SK-N-SH (cell line): ENCODE measurements around the gene ZMYND15. TPM values are rescaled to one million over a fixed set of nuclear protein-coding genes. Genes with fewer than 3 reads are reported as not detected.

Experiments used
- CTCF ChIA-PET: fragments of 300-600, 350-600 bp; formaldehyde crosslinking; extraction: SDS; loops from one replicate; lab custom pipeline; 2021; lab: Yijun Ruan, JAX
- POLR2A ChIA-PET: fragments of 350-600 bp; sonication (Branson Sonifier 250); formaldehyde crosslinking; extraction: SDS; loops from one replicate; lab custom pipeline; 2020; ENCODE audit warnings: antibody characterized with exemption, inconsistent platforms; lab: Yijun Ruan, JAX
- DNase-seq: peaks from one replicate; pipeline ENCODE4 v3.0.0; 2012
- H2AFZ ChIP-seq: fragments of 200-600 bp; sonication (generic); 2 replicates; pipeline ENCODE4 v1.8.1; 2016; ENCODE audit warnings: antibody characterized with exemption, mild to moderate bottlenecking, low read depth
- H3F3A ChIP-seq: fragments of 200-600 bp; sonication (generic); replicated peaks from 2 replicates; pipeline ENCODE3; 2016; ENCODE audit warnings: antibody characterized with exemption, mild to moderate bottlenecking; ENCODE audit not compliant: insufficient read depth
- H3K27ac ChIP-seq, 2 experiments: fragments of 200-500 bp in 1 of 2; fragments of 200-600 bp in 1 of 2; sonication (Bioruptor generic) in 1 of 2; sonication (generic), shearing (Covaris generic) in 1 of 2; 2 replicates each; pipeline versions ENCODE4 v1.5.1 to v1.6.1; 2014 to 2016; ENCODE audit warnings: low read depth in 2 of 2, inconsistent platforms in 1 of 2, low read length in 1 of 2, mild to moderate bottlenecking in 1 of 2, mixed read lengths in 1 of 2
- H3K27me3 ChIP-seq: fragments of 200-600 bp; sonication (generic), shearing (Covaris generic); 2 replicates; pipeline ENCODE4 v1.6.1; 2016; ENCODE audit warnings: mixed run types; ENCODE audit not compliant: insufficient read depth
- H3K36me3 ChIP-seq, 2 experiments: fragments of 200-500 bp in 1 of 2; fragments of 200-600 bp in 1 of 2; sonication (Bioruptor generic) in 1 of 2; sonication (generic) in 1 of 2; replicated peaks in 1 of 2; 2 replicates each; pipeline versions ENCODE3 to v1.5.1; 2014 to 2016; ENCODE audit warnings: low read length in 1 of 2, mild to moderate bottlenecking in 1 of 2; ENCODE audit not compliant: insufficient read depth in 2 of 2, control insufficient read depth in 1 of 2
- H3K4me1 ChIP-seq, 2 experiments: fragments of 200-500 bp in 1 of 2; fragments of 200-600 bp in 1 of 2; sonication (Bioruptor generic) in 1 of 2; sonication (generic), shearing (Covaris generic) in 1 of 2; 2 replicates each; pipeline versions ENCODE4 v1.5.1 to v1.6.1; 2014 to 2016; ENCODE audit warnings: low read depth in 1 of 2, low read length in 1 of 2, mixed run types in 1 of 2; ENCODE audit not compliant: insufficient read depth in 2 of 2, control insufficient read depth in 1 of 2
- H3K4me2 ChIP-seq: fragments of 200-600 bp; sonication (generic), shearing (Covaris generic); 2 replicates; pipeline ENCODE4 v1.6.1; 2017; ENCODE audit warnings: mixed run types
- H3K4me3 ChIP-seq, 2 experiments: fragments of 200-500 bp in 1 of 2; fragments of 200-600 bp in 1 of 2; sonication (Bioruptor generic) in 1 of 2; sonication (generic), shearing (Covaris generic) in 1 of 2; 2 replicates each; pipeline versions ENCODE4 v1.5.1 to v1.8.1; 2014 to 2016; ENCODE audit warnings: low read depth in 2 of 2, inconsistent platforms in 1 of 2, low read length in 1 of 2, mild to moderate bottlenecking in 1 of 2, mixed read lengths in 1 of 2, moderate library complexity in 1 of 2
- H3K79me2 ChIP-seq: fragments of 200-600 bp; sonication (generic); 2 replicates; pipeline ENCODE4 v1.8.1; 2017; ENCODE audit warnings: mild to moderate bottlenecking; ENCODE audit not compliant: insufficient read depth
- H3K9ac ChIP-seq: fragments of 200-600 bp; sonication (generic); 2 replicates; pipeline ENCODE4 v1.6.1; 2017; ENCODE audit warnings: mixed run types
- H3K9me2 ChIP-seq: fragments of 200-600 bp; sonication (generic); 2 replicates; pipeline ENCODE4 v1.6.1; 2017; ENCODE audit warnings: mixed run types
- H3K9me3 ChIP-seq: fragments of 200-600 bp; sonication (generic); 2 replicates; pipeline ENCODE4 v1.6.1; 2017; ENCODE audit warnings: mixed run types, mild to moderate bottlenecking, moderate library complexity
- H4K20me1 ChIP-seq: fragments of 200-600 bp; sonication (generic); 2 replicates; pipeline ENCODE4 v1.6.1; 2017; ENCODE audit warnings: mild to moderate bottlenecking, mixed run types; ENCODE audit not compliant: insufficient read depth
- CTCF ChIP-seq: fragments of 200-600 bp; sonication (generic); IDR thresholded peaks from 2 replicates; pipeline ENCODE4 v1.6.1; 2017; ENCODE audit warnings: antibody characterized with exemption, mild to moderate bottlenecking, moderate library complexity
- ELF1 ChIP-seq: IDR thresholded peaks from 2 replicates; pipeline ENCODE4 v1.4.0; 2012
- EP300 ChIP-seq, 2 experiments: IDR thresholded peaks; 2 replicates each; pipeline versions ENCODE4 v1.4.0 to v1.6.1; 2012; ENCODE audit warnings: borderline replicate concordance in 1 of 2, low read depth in 1 of 2, low read length in 1 of 2
- EZH2phosphoT487 ChIP-seq: fragments of 200-600 bp; sonication (generic); IDR thresholded peaks from 2 replicates; pipeline ENCODE4 v1.6.1; 2017; ENCODE audit warnings: low read depth, mixed run types, mild to moderate bottlenecking, antibody characterized with exemption, moderate library complexity, borderline replicate concordance
- FOSL2 ChIP-seq: IDR thresholded peaks from 2 replicates; pipeline ENCODE4 v1.4.0; 2012; ENCODE audit warnings: low read depth, mild to moderate bottlenecking, moderate library complexity, borderline replicate concordance
- FOXM1 ChIP-seq: IDR thresholded peaks from 2 replicates; pipeline ENCODE4 v1.4.0; 2012; ENCODE audit warnings: low read depth, mild to moderate bottlenecking
- GABPA ChIP-seq: IDR thresholded peaks from 2 replicates; pipeline ENCODE4 v1.4.0; 2012; ENCODE audit warnings: low read depth, mild to moderate bottlenecking
- GATA2 ChIP-seq: sonication (generic); formaldehyde crosslinking; IDR thresholded peaks from 2 replicates; pipeline ENCODE4 v1.5.0; 2020; ENCODE audit warnings: mild to moderate bottlenecking, missing genetic modification reagents
- MAX ChIP-seq: IDR thresholded peaks from 2 replicates; pipeline ENCODE4 v1.4.0; 2012; ENCODE audit warnings: low read depth
- MEF2A ChIP-seq: IDR thresholded peaks from 2 replicates; pipeline ENCODE4 v1.4.0; 2012; ENCODE audit warnings: low read depth, borderline replicate concordance
- TCF12 ChIP-seq: IDR thresholded peaks from 2 replicates; pipeline ENCODE4 v1.4.0; 2012
- WGBS: methylation state at CpG from one replicate; pipeline ENCODE4 v1.1.6; 2017; ENCODE audit warnings: low lambda C conversion rate; 5-methylcytosine and 5-hydroxymethylcytosine counted together
- polyA plus RNA-seq, 3 experiments: library from polyadenylated mRNA; depleted of rRNA; stranded (reverse); fragments of >200 nt; gene quantifications; 2 replicates each; pipeline ENCODE4 v1.2.3, GENCODE V29; 2012
- TF ChIP-seq, protein P1 (sequence below): fragments of 150-350 bp; IDR thresholded peaks from 2 replicates; pipeline ENCODE4 v1.6.1; 2017; ENCODE audit warnings: antibody characterized with exemption, low read length, low read depth, borderline replicate concordance

ZMYND15 gene
- polyA plus RNA-seq, 1 of the 3 experiments (the other 2 are of a cell fraction), result 0.08 TPM

GRCh38 chr17:4759776-4760236 lies 20.2 kb downstream of the ZMYND15 start:
- Histone ChIP-seq H3K9ac (no peak overlapping the region), H3K9me3 (no peaks in the 10 kb centered on the region), H3K27me3 (peaks cover 52% of the 10 kb centered on the region), H3K4me3 (no peak overlapping the region), H2AFZ (no peak overlapping the region), H3K27ac (no peak overlapping the region), H3F3A (no peaks in the 10 kb centered on the region), H3K79me2 (no peaks in the 10 kb centered on the region), H3K4me2 (no peak overlapping the region), H3K9me2 (no peaks in the 10 kb centered on the region), H3K36me3 (no peaks in the 10 kb centered on the region), H4K20me1 (no peaks in the 10 kb centered on the region), H3K4me1 (no peaks in the 10 kb centered on the region)
- DNase-seq, result no peak
- no peak for TF ChIP-seq FOXM1
- no peak for TF ChIP-seq MEF2A
- TF ChIP-seq, protein P1, sequence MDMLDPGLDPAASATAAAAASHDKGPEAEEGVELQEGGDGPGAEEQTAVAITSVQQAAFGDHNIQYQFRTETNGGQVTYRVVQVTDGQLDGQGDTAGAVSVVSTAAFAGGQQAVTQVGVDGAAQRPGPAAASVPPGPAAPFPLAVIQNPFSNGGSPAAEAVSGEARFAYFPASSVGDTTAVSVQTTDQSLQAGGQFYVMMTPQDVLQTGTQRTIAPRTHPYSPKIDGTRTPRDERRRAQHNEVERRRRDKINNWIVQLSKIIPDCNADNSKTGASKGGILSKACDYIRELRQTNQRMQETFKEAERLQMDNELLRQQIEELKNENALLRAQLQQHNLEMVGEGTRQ, result no peak
- TF ChIP-seq GATA2 (CRISPR knock-in tag), result no peak
- TF ChIP-seq FOSL2, result no peak
- TF ChIP-seq EZH2phosphoT487, result no peak
- no peak for TF ChIP-seq MAX
- no peak for TF ChIP-seq ELF1
- no peak for TF ChIP-seq CTCF
- no peak for TF ChIP-seq EP300 (IDR thresholded peaks at IDR 0.05; ENCODE audit: borderline replicate concordance in 1 of 2, low read depth in 1 of 2, low read length in 1 of 2)
- ChIA-PET POLR2A (no interaction called here), CTCF (no interaction called here)
- WGBS, result 41% methylated on average over 10 of the region's 10 CpGs

GRCh38 chr17:4764595-4764994 lies 25.0 kb downstream of the ZMYND15 start:
- ChIA-PET POLR2A (no interaction called here), CTCF (interaction anchor here (0.8 to 1.4 kb wide), 3 partner anchors 11 to 117 kb away, joined by 3 to 4 read pairs (median 3); no protein-coding TSS in a partner anchor)
- Histone ChIP-seq H3K4me3 (no peak overlapping the region), H3K27me3 (peaks cover 30% of the 10 kb centered on the region; the same call in 1 of the 2 replicates), H3K9me2 (no peaks in the 10 kb centered on the region), H3K9ac (no peak overlapping the region), H3K79me2 (no peaks in the 10 kb centered on the region), H2AFZ (no peak overlapping the region), H3F3A (no peaks in the 10 kb centered on the region), H3K4me2 (no peak overlapping the region), H4K20me1 (no peaks in the 10 kb centered on the region), H3K4me1 (no peaks in the 10 kb centered on the region), H3K9me3 (no peaks in the 10 kb centered on the region), H3K36me3 (no peaks in the 10 kb centered on the region), H3K27ac (no peak overlapping the region)
- 46% methylated on average over 3 of the region's 3 CpGs for WGBS
- DNase-seq, result no peak
- TF ChIP-seq GABPA (no peak), TCF12 (no peak)
